Esophagus squamous epithelium (tissue), 5 donors: ENCODE data around the gene JARID2. TPM values are rescaled to one million over a fixed set of nuclear protein-coding genes. Genes with fewer than 3 reads are reported as not detected.
A peak's percentile ranks its signal among the peaks of the same experiment; 100 is the strongest.

Experiments used
- DNase-seq: peaks from one replicate; lab custom pipeline; 2025; lab: John Stamatoyannopoulos, UW
- H3K27ac ChIP-seq, 4 donors: fragments of 200-600 bp; sonication (generic); one replicate each; pipeline ENCODE4 v1.5.1; 2016 to 2019; ENCODE audit warnings: mild to moderate bottlenecking in 1 of 4
- H3K27me3 ChIP-seq, 4 donors: fragments of 200-600 bp; sonication (generic); 1 replicate in 3 of 4; 2 replicates in 1 of 4; pipeline versions ENCODE4 v1.5.1 to v1.6.0; 2017 to 2021; ENCODE audit warnings: antibody characterized with exemption in 1 of 4
- H3K36me3 ChIP-seq, 3 donors: fragments of 200-600 bp; sonication (generic); one replicate each; pipeline ENCODE4 v1.5.1; 2016 to 2019
- H3K4me1 ChIP-seq, 3 donors: fragments of 200-600 bp; sonication (generic); one replicate each; pipeline ENCODE4 v1.5.1; 2017 to 2019
- H3K4me3 ChIP-seq, 4 donors: fragments of 200-600 bp; sonication (generic); 1 replicate in 3 of 4; 2 replicates in 1 of 4; pipeline ENCODE4 v1.5.1; 2016 to 2019; ENCODE audit warnings: mild to moderate bottlenecking in 2 of 4, moderate library complexity in 1 of 4
- H3K9me3 ChIP-seq, 3 donors: fragments of 200-600 bp; sonication (generic); one replicate each; pipeline ENCODE4 v1.5.1; 2016 to 2019
- CTCF ChIP-seq, 6 experiments: fragments of 450-650 bp in 4 of 6; fragments of 200-600 bp in 2 of 6; sonication (generic) in 2 of 6; IDR thresholded peaks; one replicate each; pipeline ENCODE4 v1.5.1; 2016 to 2019; ENCODE audit warnings: antibody characterized with exemption in 6 of 6, mild to moderate bottlenecking in 4 of 6, moderate library complexity in 4 of 6
- POLR2A ChIP-seq, 4 donors: fragments of 450-650 bp; IDR thresholded peaks; one replicate each; pipeline ENCODE4 v1.6.1; 2017; ENCODE audit warnings: antibody characterized with exemption in 4 of 4, mild to moderate bottlenecking in 4 of 4, moderate library complexity in 3 of 4
- WGBS, 2 donors: methylation state at CpG; one replicate each; pipeline ENCODE4 v1.1.5; 2018; 5-methylcytosine and 5-hydroxymethylcytosine counted together
- intact Hi-C: fragments of 100-400 bp; cut with DNase I; formaldehyde crosslinking; loops from one replicate; pipeline ENCODE4 v1.15.0; 2022
- total RNA-seq, 4 donors: library from RNA; depleted of rRNA; stranded (reverse); fragments of >200 nt; gene quantifications; one replicate each; pipeline ENCODE4 v1.1.0, GENCODE V29; 2016
- donor health status: DM: yes; HTN: yes; CAD: no.

JARID2 gene
- total RNA-seq, 4 donors from 2014 or later: 13.3 to 19.6 (median 16.3) TPM

GRCh38 chr6:15386756-15387112, 140.9 kb downstream of the JARID2 start:
- Histone ChIP-seq H3K4me1 (peaks cover 24 to 82% (median 38%) of the 10 kb centered on the region in 3 donors), H3K27me3 (no peaks in the 10 kb centered on the region), H3K27ac (no peak overlapping the region), H3K9me3 (no peaks in the 10 kb centered on the region), H3K4me3 (no peak overlapping the region), H3K36me3 (no peaks in the 10 kb centered on the region)
- no peak for DNase-seq
- TF ChIP-seq CTCF (IDR thresholded peaks at IDR 0.05) (no peak), POLR2A (IDR thresholded peaks at IDR 0.05) (no peak)
- intact Hi-C loops: no loop called here
- WGBS, 2 donors: 94 to 100% methylated on average over 2 to 3 of the region's 3 CpGs

DNA sequence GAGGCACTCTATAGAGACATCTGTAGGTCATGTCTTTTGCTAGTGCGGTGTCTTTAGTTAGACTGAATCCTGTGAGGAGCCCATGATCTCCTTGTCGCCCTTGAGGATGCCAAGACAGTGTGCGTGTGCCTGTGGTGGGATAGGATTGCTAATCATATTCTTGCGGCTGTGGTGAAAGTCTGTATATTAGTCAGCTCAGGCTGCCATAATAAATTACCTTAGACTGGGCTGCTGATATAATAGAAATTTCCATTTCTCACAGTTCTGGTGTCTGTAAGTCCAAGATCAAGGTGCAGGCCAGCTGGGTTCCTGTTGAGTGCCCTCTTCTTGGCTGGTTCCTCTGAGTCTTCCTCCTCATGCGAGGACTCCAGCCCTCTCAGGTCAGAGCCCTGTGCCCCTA, 141.2 kb downstream of the JARID2 start:
- Histone ChIP-seq H3K9me3 (no peaks in the 10 kb centered on the region), H3K27me3 (no peaks in the 10 kb centered on the region), H3K4me3 (no peak overlapping the region), H3K4me1 (peaks cover 27 to 82% (median 41%) of the 10 kb centered on the region in 3 donors), H3K36me3 (no peaks in the 10 kb centered on the region), H3K27ac (no peak overlapping the region)
- 48 to 68% methylated on average over 2 to 5 of the region's 5 CpGs for WGBS, 2 donors
- intact Hi-C loops: no loop called here
- no peak for DNase-seq
- TF ChIP-seq POLR2A (IDR thresholded peaks at IDR 0.05) (no peak), CTCF (IDR thresholded peaks at IDR 0.05) (no peak)

- 88 to 93% methylated on average over 6 of the region's 6 CpGs for WGBS, 2 donors
- Histone ChIP-seq H3K4me3 (no peak overlapping the region), H3K27ac (peak overlapping the region in 1 of 4 donors; percentile 6), H3K36me3 (no peaks in the 10 kb centered on the region), H3K27me3 (no peaks in the 10 kb centered on the region), H3K9me3 (no peaks in the 10 kb centered on the region), H3K4me1 (peaks cover 27 to 76% (median 44%) of the 10 kb centered on the region in 3 donors)
- DNase-seq: no peak
- intact Hi-C loops: no loop called here
- TF ChIP-seq POLR2A (IDR thresholded peaks at IDR 0.05) (no peak), CTCF (IDR thresholded peaks at IDR 0.05) (no peak)
Observed at GRCh38 chr6:15389084-15389764, 143.4 kb downstream of the JARID2 start.

GRCh38 chr6:15389765-15390723, 144.2 kb downstream of the JARID2 start:
- intact Hi-C loops: no loop called here
- peak overlapping the region in 1 of 4 donors; percentile 6 for H3K27ac ChIP-seq
- no peak overlapping the region for H3K4me3 ChIP-seq
- DNase-seq: no peak
- no peaks in the 10 kb centered on the region for H3K36me3 ChIP-seq
- 59 to 65% methylated on average over 8 to 12 of the region's 14 CpGs for WGBS, 2 donors
- no peaks in the 10 kb centered on the region for H3K9me3 ChIP-seq
- TF ChIP-seq POLR2A (IDR thresholded peaks at IDR 0.05): no peak
- TF ChIP-seq CTCF (IDR thresholded peaks at IDR 0.05): peak in 4 of 6 experiments; percentile 42 to 56 (median 44)
- peaks cover 24 to 68% (median 41%) of the 10 kb centered on the region in 3 donors for H3K4me1 ChIP-seq
- H3K27me3 ChIP-seq: no peaks in the 10 kb centered on the region

- no peaks in the 10 kb centered on the region for H3K36me3 ChIP-seq
- no peaks in the 10 kb centered on the region for H3K27me3 ChIP-seq
- no peak for DNase-seq
- TF ChIP-seq POLR2A (IDR thresholded peaks at IDR 0.05): no peak
- H3K27ac ChIP-seq: peak overlapping the region in 2 of 4 donors; percentile 43 to 44
- H3K4me1 ChIP-seq: peaks cover 23 to 56% (median 39%) of the 10 kb centered on the region in 3 donors
- H3K4me3 ChIP-seq: no peak overlapping the region
- intact Hi-C loops: no loop called here
- H3K9me3 ChIP-seq: no peaks in the 10 kb centered on the region
- WGBS, 2 donors: 18 to 41% methylated on average over 1 of the region's 1 CpG
Observed at GRCh38 chr6:15391500-15391899, 145.6 kb downstream of the JARID2 start.
